ENCODE data around the gene NWD2. TPM values are rescaled to one million over a fixed set of nuclear protein-coding genes. Genes with fewer than 3 reads are reported as not detected.

The NWD2 gene
- total RNA-seq, 4 donors from 2014 or later, result not detected

GRCh38 chr4:37389967-37390580 lies 145.5 kb downstream of the NWD2 start:
- H3K27me3 ChIP-seq, result no peaks in the 10 kb centered on the region
- H3K36me3 ChIP-seq, result no peaks in the 10 kb centered on the region
- ATAC-seq (no peak), DNase-seq (no peak)
- intact Hi-C loops (cut with DNase I; ENCODE audit: low total_unique reads), result no loop called here
- no peak overlapping the region for H3K4me3 ChIP-seq
- no peaks in the 10 kb centered on the region for H3K4me1 ChIP-seq
- in situ Hi-C loops (cut with MboI; ENCODE audit: low sequenced_read_pairs in 4 of 4), result no loop called here
- H3K27ac ChIP-seq, result no peak overlapping the region
- no peaks in the 10 kb centered on the region for H3K9me3 ChIP-seq
- TF ChIP-seq CTCF (IDR thresholded peaks at IDR 0.05 in 4 of 5, conservative IDR thresholded peaks at IDR 0.05 in 1 of 5) (peak in 4 of 5 experiments; percentile 10 to 63 (median 45)), POLR2A (IDR thresholded peaks at IDR 0.05) (no peak)

- DNase-seq (peak in 1 of 2 donors; percentile 23), ATAC-seq (no peak)
- intact Hi-C loops (cut with DNase I; ENCODE audit: low total_unique reads) (no loop called here), in situ Hi-C loops (cut with MboI; ENCODE audit: low sequenced_read_pairs in 4 of 4) (no loop called here)
- Histone ChIP-seq H3K9me3 (no peaks in the 10 kb centered on the region), H3K4me1 (no peaks in the 10 kb centered on the region), H3K4me3 (no peak overlapping the region), H3K36me3 (no peaks in the 10 kb centered on the region), H3K27ac (no peak overlapping the region), H3K27me3 (no peaks in the 10 kb centered on the region)
- TF ChIP-seq CTCF (IDR thresholded peaks at IDR 0.05 in 4 of 5, conservative IDR thresholded peaks at IDR 0.05 in 1 of 5), result no peak
These were observed 148.1 kb downstream of the NWD2 start for GRCh38 chr4:37392521-37393255.

GRCh38 chr4:37393321-37393720 lies 148.8 kb downstream of the NWD2 start:
- H3K36me3 ChIP-seq, result no peaks in the 10 kb centered on the region
- TF ChIP-seq POLR2A (IDR thresholded peaks at IDR 0.05), result no peak
- no peak for TF ChIP-seq CTCF (IDR thresholded peaks at IDR 0.05 in 4 of 5, conservative IDR thresholded peaks at IDR 0.05 in 1 of 5)
- no peak overlapping the region for H3K4me3 ChIP-seq
- no peak for ATAC-seq
- H3K27me3 ChIP-seq, result no peaks in the 10 kb centered on the region
- H3K4me1 ChIP-seq, result no peaks in the 10 kb centered on the region
- in situ Hi-C loops (cut with MboI; ENCODE audit: low sequenced_read_pairs in 4 of 4), result no loop called here
- intact Hi-C loops (cut with DNase I; ENCODE audit: low total_unique reads), result no loop called here
- no peaks in the 10 kb centered on the region for H3K9me3 ChIP-seq
- no peak for DNase-seq
- H3K27ac ChIP-seq, result no peak overlapping the region

- Histone ChIP-seq H3K4me3 (no peak overlapping the region), H3K27ac (no peak overlapping the region), H3K36me3 (no peaks in the 10 kb centered on the region), H3K27me3 (no peaks in the 10 kb centered on the region), H3K9me3 (no peaks in the 10 kb centered on the region), H3K4me1 (no peaks in the 10 kb centered on the region)
- in situ Hi-C loops (cut with MboI; ENCODE audit: low sequenced_read_pairs in 4 of 4) (no loop called here), intact Hi-C loops (cut with DNase I; ENCODE audit: low total_unique reads) (no loop called here)
- TF ChIP-seq CTCF (IDR thresholded peaks at IDR 0.05 in 4 of 5, conservative IDR thresholded peaks at IDR 0.05 in 1 of 5), result no peak
- no peak for TF ChIP-seq POLR2A (IDR thresholded peaks at IDR 0.05)
- ATAC-seq (no peak), DNase-seq (no peak)
These were observed 149.3 kb downstream of the NWD2 start for GRCh38 chr4:37393889-37394288.

Data from gastrocnemius medialis (tissue), 4 donors.